Panc1 (cell line): Measurements from ENCODE around the gene INO80D. TPM values are rescaled to one million over a fixed set of nuclear protein-coding genes. Genes with fewer than 3 reads are reported as not detected.

Source experiments
- ATAC-seq: fragments of 200-7000 bp; cut with Tn5 transposase; 2 replicates; pipeline ENCODE4 v1.9.1; 2020; ENCODE audit warnings: mild to moderate bottlenecking, moderate library complexity
- BruUV-seq: library from RNA; stranded (reverse); fragments of 400-500 nt; replicated peaks from 2 replicates; lab custom pipeline; 2021; lab: Mats Ljungman, UMichigan
- CTCF ChIA-PET: fragments of 300-600 bp; sonication (Branson Sonifier 250); formaldehyde crosslinking; loops from one replicate; lab custom pipeline; 2022; ENCODE audit warnings: antibody characterized with exemption; lab: Charles Lee
- POLR2A ChIA-PET: fragments of 300-600 bp; sonication (Branson Sonifier 250); formaldehyde crosslinking; loops from one replicate; lab custom pipeline; 2022; ENCODE audit warnings: antibody characterized with exemption; lab: Charles Lee
- DNase-seq: peaks from one replicate; pipeline ENCODE4 v3.0.0-alpha.2; 2010; ENCODE audit warnings: low read depth, low spot score
- H3K27ac ChIP-seq: 2 replicates; pipeline ENCODE4 v1.5.1; 2011; ENCODE audit warnings: mild to moderate bottlenecking, low read length, inconsistent platforms
- H3K27me3 ChIP-seq: fragments of 200-500 bp; sonication (Bioruptor generic); 2 replicates; pipeline ENCODE4 v1.6.0; 2014; ENCODE audit warnings: low read length, inconsistent platforms; ENCODE audit not compliant: control insufficient read depth, insufficient read depth
- H3K36me3 ChIP-seq: fragments of 200-500 bp; sonication (Bioruptor generic); 2 replicates; pipeline ENCODE4 v1.5.1; 2014; ENCODE audit warnings: inconsistent platforms, mild to moderate bottlenecking, low read length, moderate library complexity; ENCODE audit not compliant: control insufficient read depth, insufficient read depth
- H3K4me1 ChIP-seq: 2 replicates; pipeline ENCODE4 v1.5.1; 2011; ENCODE audit warnings: inconsistent platforms, mild to moderate bottlenecking, low read length, moderate library complexity; ENCODE audit not compliant: control insufficient read depth, insufficient read depth
- H3K4me3 ChIP-seq, 2 experiments: 2 replicates each; pipeline ENCODE4 v1.5.1; 2011 to 2012; ENCODE audit warnings: low read depth in 2 of 2, low read length in 2 of 2, mild to moderate bottlenecking in 2 of 2, inconsistent platforms in 1 of 2, moderate library complexity in 1 of 2
- H3K9me3 ChIP-seq: fragments of 200-500 bp; sonication (Bioruptor generic); 2 replicates; pipeline ENCODE4 v1.5.1; 2014; ENCODE audit warnings: low read depth, mild to moderate bottlenecking, inconsistent platforms, low read length, moderate library complexity; ENCODE audit not compliant: control insufficient read depth, insufficient read depth
- CTCF ChIP-seq: fragments of 450-650 bp; IDR thresholded peaks from 2 replicates; pipeline ENCODE4 v1.5.1; 2017; ENCODE audit warnings: mild to moderate bottlenecking
- POLR2AphosphoS5 ChIP-seq: IDR thresholded peaks from 2 replicates; pipeline ENCODE4 v1.6.1; 2012; ENCODE audit warnings: mild to moderate bottlenecking, low read depth, low read length, moderate library complexity
- REST ChIP-seq, 2 experiments: IDR thresholded peaks; 2 replicates each; pipeline ENCODE4 v1.6.1; 2011 to 2012; ENCODE audit warnings: low read depth in 2 of 2, control low read depth in 1 of 2, low read length in 1 of 2, mild to moderate bottlenecking in 1 of 2, moderate library complexity in 1 of 2; ENCODE audit not compliant: insufficient read depth in 1 of 2
- SIN3A ChIP-seq: IDR thresholded peaks from 2 replicates; pipeline ENCODE4 v1.6.1; 2012; ENCODE audit warnings: low read depth, mild to moderate bottlenecking, low read length, moderate library complexity, borderline replicate concordance; ENCODE audit not compliant: insufficient read depth
- TCF7L2 ChIP-seq: IDR thresholded peaks from 2 replicates; pipeline ENCODE4 v1.6.1; 2011; ENCODE audit warnings: mild to moderate bottlenecking, low read depth, low read length, inconsistent platforms
- in situ Hi-C: cut with HindIII; loops from 2 replicates; pipeline ENCODE4 v1.10.0; 2016; ENCODE audit warnings: low sequenced_read_pairs, low pct_unique_long_range_greater_than_20kb
- intact Hi-C: fragments of 100-400 bp; cut with micrococcal nuclease; formaldehyde crosslinking; loops from one replicate; pipeline ENCODE4 v1.10.0; 2022; ENCODE audit not compliant: unreplicated experiment
- total RNA-seq: library from RNA; stranded (reverse); gene quantifications from one replicate; pipeline ENCODE4 v1.2.1, GENCODE V29; 2021; ENCODE audit not compliant: unreplicated experiment

The INO80D gene
- total RNA-seq, 1 experiment from 2014 or later: 17.9 TPM

- ChIA-PET CTCF (no interaction called here), POLR2A (no interaction called here)
- H3K4me1 ChIP-seq: no peaks in the 10 kb centered on the region
- H3K36me3 ChIP-seq: 0 out of 2 replicates have a peak, but pooled peaks cover 6% of the 10 kb centered on the region
- ATAC-seq (no peak), DNase-seq (no peak)
- no peaks in the 10 kb centered on the region for H3K9me3 ChIP-seq
- BruUV-seq: no TSS peak
- no peak overlapping the region for H3K4me3 ChIP-seq
- H3K27me3 ChIP-seq: no peaks in the 10 kb centered on the region
- no peak for TF ChIP-seq SIN3A
- no peak for TF ChIP-seq TCF7L2
- no peak for TF ChIP-seq REST (IDR thresholded peaks at IDR 0.05; ENCODE audit: insufficient read depth in 1 of 2, low read depth in 2 of 2, low read length in 1 of 2)
- TF ChIP-seq POLR2AphosphoS5: no peak
- TF ChIP-seq CTCF: no peak
- intact Hi-C loops (no loop called here), in situ Hi-C loops (no loop called here)
- no peak overlapping the region for H3K27ac ChIP-seq
Measured at GRCh38 chr2:206054952-206055351, 31.0 kb downstream of the INO80D start.

- in situ Hi-C loops (no loop called here), intact Hi-C loops (no loop called here)
- TF ChIP-seq POLR2AphosphoS5 (no peak), TCF7L2 (no peak), REST (IDR thresholded peaks at IDR 0.05; ENCODE audit: insufficient read depth in 1 of 2, low read depth in 2 of 2, low read length in 1 of 2) (no peak), SIN3A (no peak), CTCF (no peak)
- H3K36me3 ChIP-seq: 0 out of 2 replicates have a peak, but pooled peaks cover 6% of the 10 kb centered on the region
- no peaks in the 10 kb centered on the region for H3K4me1 ChIP-seq
- no TSS peak for BruUV-seq
- no peaks in the 10 kb centered on the region for H3K9me3 ChIP-seq
- no peaks in the 10 kb centered on the region for H3K27me3 ChIP-seq
- H3K4me3 ChIP-seq: no peak overlapping the region
- ChIA-PET POLR2A (no interaction called here), CTCF (no interaction called here)
- no peak for ATAC-seq
- DNase-seq: no peak
- no peak overlapping the region for H3K27ac ChIP-seq
Measured at GRCh38 chr2:206051912-206052311, 34.1 kb downstream of the INO80D start.
